K562 (cell line): ENCODE data around the gene CYP2E1. TPM values are rescaled to one million over a fixed set of nuclear protein-coding genes. Genes with fewer than 3 reads are reported as not detected.
"Not testable (repeated sequence)": the region's sequence is repeated elsewhere in the genome, so short reads cannot be mapped to it uniquely, and the experiment has no call there.

ENCODE experiments used
- ATAC-seq: fragments of 200-7000 bp; cut with Tn5 transposase; 3 replicates; pipeline ENCODE4 v1.9.1; 2020; ENCODE audit warnings: moderate library complexity
- BruUV-seq: library from RNA; stranded (reverse); fragments of 400-500 nt; replicated peaks from 2 replicates; lab custom pipeline; 2021; lab: Mats Ljungman, UMichigan
- CTCF ChIA-PET: fragments of 300-600 bp; formaldehyde crosslinking; extraction: SDS; loops from one replicate; lab custom pipeline; 2021; ENCODE audit warnings: low intra/inter-chr PET ratio; lab: Yijun Ruan, JAX
- POLR2A ChIA-PET: fragments of 300-600, 350-650 bp; sonication (Branson Sonifier 250); formaldehyde crosslinking; extraction: SDS; loops from one replicate; lab custom pipeline; 2021; ENCODE audit warnings: antibody characterized with exemption, inconsistent platforms; lab: Yijun Ruan, JAX
- DNase-seq, 4 experiments: peaks; one replicate each; pipeline versions ENCODE4 v3.0.0 to v3.0.0-alpha.2; 2011 to 2018; ENCODE audit warnings: low spot score in 3 of 4, mixed read lengths in 3 of 4; ENCODE audit errors: extremely low read depth in 1 of 4
- FAIRE-seq: peaks from 2 replicates; lab custom pipeline; 2011; peaks lifted over from hg19 to GRCh38; lab: Jason Lieb, UNC
- H2AFZ ChIP-seq: 2 replicates; pipeline ENCODE4 v1.6.0; 2011; ENCODE audit warnings: low read depth, low read length, control low read depth, inconsistent platforms
- H3K27ac ChIP-seq: fragments of 200-600 bp; 3 replicates; pipeline ENCODE4 v1.8.0; 2011; ENCODE audit warnings: low read depth, mild to moderate bottlenecking, control low read depth, inconsistent platforms, low read length, moderate library complexity, mixed read lengths; ENCODE audit errors: extremely low read depth
- H3K27me3 ChIP-seq, 2 experiments: fragments of 300-600 bp in 1 of 2; 2 replicates in 1 of 2; 3 replicates in 1 of 2; pipeline versions ENCODE4 v1.6.0 to v1.8.0; 2011; ENCODE audit warnings: inconsistent platforms in 2 of 2, low read length in 2 of 2, mild to moderate bottlenecking in 1 of 2, mixed read lengths in 1 of 2, moderate library complexity in 1 of 2; ENCODE audit not compliant: control insufficient read depth in 2 of 2, insufficient read depth in 2 of 2
- H3K36me3 ChIP-seq: fragments of 300-600 bp; 3 replicates; pipeline ENCODE4 v1.8.0; 2011; ENCODE audit warnings: mild to moderate bottlenecking, low read length, inconsistent platforms; ENCODE audit not compliant: control insufficient read depth, insufficient read depth
- H3K4me1 ChIP-seq, 2 experiments: fragments of 200-600 bp in 1 of 2; replicated peaks in 1 of 2; 2 replicates in 1 of 2; 3 replicates in 1 of 2; pipeline versions ENCODE4 v1.5.1 to v1.8.0; 2011; ENCODE audit warnings: inconsistent platforms in 2 of 2, low read length in 2 of 2, mild to moderate bottlenecking in 1 of 2, mixed read lengths in 1 of 2, moderate library complexity in 1 of 2; ENCODE audit not compliant: control insufficient read depth in 2 of 2, insufficient read depth in 2 of 2
- H3K4me2 ChIP-seq: 2 replicates; pipeline ENCODE4 v1.6.1; 2011; ENCODE audit warnings: low read length, control low read depth, inconsistent platforms, mixed read lengths; ENCODE audit not compliant: insufficient read depth
- H3K4me3 ChIP-seq: fragments of 200-600 bp; sonication (generic), shearing (Covaris generic); 2 replicates; pipeline ENCODE4 v1.5.1; 2016; ENCODE audit warnings: control low read depth, inconsistent platforms
- H3K79me2 ChIP-seq: fragments of 200-600 bp; 3 replicates; pipeline ENCODE4 v1.8.0; 2011; ENCODE audit warnings: low read length, inconsistent platforms; ENCODE audit not compliant: control insufficient read depth, insufficient read depth
- H3K9ac ChIP-seq, 2 experiments: 2 replicates each; pipeline versions ENCODE4 v1.6.0 to v1.6.1; 2011; ENCODE audit warnings: low read depth in 2 of 2, low read length in 2 of 2, control low read depth in 1 of 2, inconsistent platforms in 1 of 2, mild to moderate bottlenecking in 1 of 2, mixed read lengths in 1 of 2; ENCODE audit not compliant: insufficient read depth in 1 of 2
- H3K9me1 ChIP-seq: one replicate; pipeline ENCODE4 v1.6.0; 2011; ENCODE audit warnings: inconsistent platforms, mild to moderate bottlenecking, low read length, moderate library complexity; ENCODE audit not compliant: control insufficient read depth, insufficient read depth
- H3K9me3 ChIP-seq: replicated peaks from 2 replicates; pipeline ENCODE4 v1.5.1; 2011; ENCODE audit warnings: low read depth, low read length, inconsistent platforms; ENCODE audit not compliant: control insufficient read depth, insufficient read depth
- H4K20me1 ChIP-seq: replicated peaks from 2 replicates; pipeline ENCODE4 v1.6.1; 2011; ENCODE audit warnings: low read length, inconsistent platforms, mixed read lengths; ENCODE audit not compliant: control insufficient read depth, insufficient read depth
- HDAC8 ChIP-seq: fragments of 450-650 bp; IDR thresholded peaks from 2 replicates; pipeline ENCODE4 v1.6.1; 2016; ENCODE audit warnings: mild to moderate bottlenecking, missing genetic modification characterization, moderate library complexity, missing compliant biosample characterization
- JUN ChIP-seq, 2 experiments: sonication (generic) in 1 of 2; formaldehyde crosslinking in 1 of 2; IDR thresholded peaks; 2 replicates each; pipeline versions ENCODE4 v1.6.1 to v1.8.0; 2012 to 2022; ENCODE audit warnings: borderline replicate concordance in 2 of 2, mild to moderate bottlenecking in 2 of 2, improper control_type of control experiment in 1 of 2, low read depth in 1 of 2, low read length in 1 of 2, missing genetic modification reagents in 1 of 2
- SMARCE1 ChIP-seq: fragments of 450-650 bp; IDR thresholded peaks from 2 replicates; pipeline ENCODE4 v1.7.1; 2016; ENCODE audit warnings: mild to moderate bottlenecking
- WGBS: fragments of 100-300 bp; shearing (Covaris generic); methylation state at CpG from one replicate; pipeline ENCODE4 v1.1.6; 2016; ENCODE audit warnings: low coverage, mixed read lengths; ENCODE audit not compliant: insufficient coverage; ENCODE audit errors: missing lambda C conversion rate; 5-methylcytosine and 5-hydroxymethylcytosine counted together
- in situ Hi-C: fragments of 300-500 bp; cut with MboI; formaldehyde crosslinking; loops from 4 replicates; pipeline ENCODE4 v1.15.0; 2018; ENCODE audit warnings: inconsistent platforms, mixed read lengths
- intact Hi-C: fragments of 100-400 bp; cut with micrococcal nuclease; formaldehyde crosslinking; loops from 2 replicates; pipeline ENCODE4 v1.14.2; 2022
- polyA plus RNA-seq, 8 experiments: library from polyadenylated mRNA; depleted of rRNA in 4 of 8; stranded (reverse) in 5 of 8; unstranded in 3 of 8; fragments of >200 nt; fragmentation: Nextera tagmentation in 2 of 8; fragmentation: Illumina TruSeq in 1 of 8; extraction: Ambion mirVana in 2 of 8; extraction: Trizol in 1 of 8; gene quantifications; 2 replicates each; pipeline versions ENCODE4 v1.2.1 to v1.2.3, GENCODE V29; 2011 to 2014; ENCODE audit warnings: inconsistent platforms in 1 of 8, missing spikeins in 1 of 8
- total RNA-seq, 7 experiments: library from RNA; depleted of rRNA in 6 of 7; stranded (reverse); fragments of >200 nt in 6 of 7; fragmentation: Illumina TruSeq in 2 of 7; extraction: Trizol in 2 of 7; gene quantifications; 2 replicates each; pipeline versions ENCODE4 v1.2.1 to v1.2.3, GENCODE V29; 2011 to 2021; ENCODE audit warnings: low replicate concordance in 1 of 7

CYP2E1 gene
- total and polyA plus RNA-seq, 9 of the 15 experiments (the other 6 are each of a cell fraction or from before 2014, with no cell fraction given): 0.07 to 1.6 (median 0.19) TPM; not detected in 2

DNA sequence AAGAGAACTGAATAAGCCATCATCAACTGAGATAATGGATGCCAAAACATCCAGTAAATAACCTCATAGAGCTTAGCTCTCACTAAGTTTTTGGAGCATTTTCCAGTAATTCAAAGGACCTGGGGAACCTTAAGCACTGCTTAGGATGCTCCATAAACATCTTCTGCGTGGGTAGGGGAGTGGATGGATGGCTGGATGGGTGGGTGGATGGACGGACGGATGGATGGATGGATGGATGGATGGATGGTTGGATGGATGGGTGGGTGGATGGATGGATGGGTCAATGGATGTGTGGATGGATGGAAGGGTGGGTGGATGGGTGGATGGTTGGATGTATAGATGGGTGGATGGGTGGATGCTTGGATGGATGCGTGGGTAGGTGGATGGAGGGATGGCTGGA, 9.0 kb downstream of the CYP2E1 start (continued):
- no peak for TF ChIP-seq HDAC8 (tag)

DNA sequence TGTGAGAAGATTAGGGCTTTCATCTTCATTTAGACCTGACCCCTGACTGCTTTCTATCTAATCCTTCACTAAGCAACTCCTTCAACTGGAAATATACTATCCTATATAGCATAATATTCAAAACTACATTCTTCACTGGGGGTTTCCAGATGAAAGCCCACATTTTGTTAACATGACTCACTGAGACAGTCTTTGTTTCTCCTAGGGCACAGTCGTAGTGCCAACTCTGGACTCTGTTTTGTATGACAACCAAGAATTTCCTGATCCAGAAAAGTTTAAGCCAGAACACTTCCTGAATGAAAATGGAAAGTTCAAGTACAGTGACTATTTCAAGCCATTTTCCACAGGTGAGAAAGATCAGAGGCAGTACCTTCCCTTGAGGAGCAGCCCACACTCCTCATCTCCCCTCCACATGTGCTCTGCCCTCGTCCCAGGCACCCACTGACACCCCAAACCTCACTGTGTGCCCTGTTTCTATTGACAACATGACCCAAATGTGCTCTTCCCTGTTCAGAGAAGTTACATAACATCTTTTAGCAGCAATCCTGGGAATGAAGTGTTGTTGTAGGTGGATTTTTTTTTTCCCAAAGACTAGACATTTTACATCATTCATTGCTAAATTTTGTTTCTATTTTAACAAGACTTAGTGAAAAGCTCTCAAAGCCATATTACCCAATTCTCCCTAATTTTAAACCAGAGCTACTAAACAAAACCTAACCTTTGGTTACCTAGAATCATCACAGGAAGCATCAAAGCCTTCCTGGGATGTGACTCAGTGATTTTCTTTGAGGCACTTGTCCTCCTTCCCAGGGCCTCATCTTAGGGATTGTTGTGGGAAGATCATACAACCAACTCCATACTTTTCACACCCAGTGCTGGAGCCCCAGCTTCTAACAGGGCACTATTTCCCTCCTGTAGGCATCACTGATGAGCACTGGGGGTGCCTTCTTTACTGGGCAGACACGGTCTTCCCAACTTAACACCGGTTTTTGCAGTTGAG, 10.7 kb downstream of the CYP2E1 start:
- Histone ChIP-seq H3K36me3 (no peaks in the 10 kb centered on the region), H3K9me3 (no peaks in the 10 kb centered on the region), H3K79me2 (no peaks in the 10 kb centered on the region), H3K27ac (no peak overlapping the region), H3K4me1 (no peaks in the 10 kb centered on the region), H2AFZ (no peak overlapping the region), H3K9me1 (no peaks in the 10 kb centered on the region), H3K4me2 (no peak overlapping the region), H4K20me1 (no peaks in the 10 kb centered on the region), H3K4me3 (no peak overlapping the region), H3K27me3 (peaks cover 0 to 14% of the 10 kb centered on the region in 2 experiments; a peak in 1 of 5 replicates), H3K9ac (no peak overlapping the region)
- in situ Hi-C loops (no loop called here), intact Hi-C loops (no loop called here)
- WGBS: 0% methylated on average over 4 of the region's 4 CpGs
- no peak for DNase-seq
- ChIA-PET POLR2A (no interaction called here), CTCF (no interaction called here)
- no peak for ATAC-seq
- BruUV-seq: no TSS peak
- no peak for FAIRE-seq
- TF ChIP-seq SMARCE1: no peak
- no peak for TF ChIP-seq JUN (IDR thresholded peaks at IDR 0.05; ENCODE audit: borderline replicate concordance, low read depth, low read length)
- TF ChIP-seq JUN (CRISPR knock-in tag; IDR thresholded peaks at IDR 0.05; ENCODE audit: borderline replicate concordance): no peak

DNA sequence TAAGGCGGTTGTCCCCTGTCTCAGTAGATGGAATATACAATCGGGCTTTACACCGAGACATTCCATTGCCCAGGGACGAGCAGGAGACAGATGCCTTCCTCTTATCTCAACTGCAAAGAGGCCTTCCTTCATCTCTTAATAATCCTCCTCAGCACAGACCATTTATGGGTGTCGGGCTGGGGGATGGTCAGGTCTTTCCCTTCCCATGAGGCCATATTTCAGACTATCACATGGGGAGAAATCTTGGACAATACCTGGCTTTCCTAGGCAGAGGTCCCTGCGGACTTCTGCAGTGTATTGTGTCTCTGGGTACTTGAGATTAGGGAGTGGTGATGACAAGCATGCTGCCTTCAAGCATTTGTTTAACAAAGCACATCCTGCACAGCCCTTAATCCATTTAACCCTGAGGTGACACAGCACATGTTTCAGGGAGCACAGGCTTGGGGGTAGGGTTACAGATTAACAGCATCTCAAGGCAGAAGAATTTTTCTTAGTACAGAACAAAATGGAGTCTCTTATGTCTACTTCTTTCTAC, 14.3 kb downstream of the CYP2E1 start:
- CTCF ChIA-PET, H3K4me3 ChIP-seq, H3K9ac ChIP-seq, BruUV-seq, H3K36me3 ChIP-seq, ATAC-seq, DNase-seq, H3K4me2 ChIP-seq, H3K9me1 ChIP-seq, H2AFZ ChIP-seq, H3K9me3 ChIP-seq, H3K27ac ChIP-seq, H3K79me2 ChIP-seq, H4K20me1 ChIP-seq, H3K27me3 ChIP-seq, in situ Hi-C loops, intact Hi-C loops, H3K4me1 ChIP-seq, FAIRE-seq, POLR2A ChIA-PET: not testable (repeated sequence)
- 3% methylated on average over 6 of the region's 6 CpGs for WGBS
